GM18511 (cell line): ENCODE measurements around the gene MINK1.
A peak's percentile ranks its signal among the peaks of the same experiment; 100 is the strongest.

Experiments used
- ATAC-seq: cut with Tn5 transposase; IDR thresholded peaks from one replicate; pipeline ENCODE4 v1.9.1; 2021; ENCODE audit warnings: mild to moderate bottlenecking, moderate library complexity; ENCODE audit not compliant: unreplicated experiment

Gene MINK1

GRCh38 chr17:4833178-4833940 is at the start of gene MINK1:
MINK1 (plus strand) TSS chr17:4833340; CDS start chr17:4833584, 244 bp downstream.
- peak; percentile 93 for ATAC-seq

- no peak for ATAC-seq
Observed at GRCh38 chr17:4785311-4786105, 47.6 kb upstream of the MINK1 start.

DNA sequence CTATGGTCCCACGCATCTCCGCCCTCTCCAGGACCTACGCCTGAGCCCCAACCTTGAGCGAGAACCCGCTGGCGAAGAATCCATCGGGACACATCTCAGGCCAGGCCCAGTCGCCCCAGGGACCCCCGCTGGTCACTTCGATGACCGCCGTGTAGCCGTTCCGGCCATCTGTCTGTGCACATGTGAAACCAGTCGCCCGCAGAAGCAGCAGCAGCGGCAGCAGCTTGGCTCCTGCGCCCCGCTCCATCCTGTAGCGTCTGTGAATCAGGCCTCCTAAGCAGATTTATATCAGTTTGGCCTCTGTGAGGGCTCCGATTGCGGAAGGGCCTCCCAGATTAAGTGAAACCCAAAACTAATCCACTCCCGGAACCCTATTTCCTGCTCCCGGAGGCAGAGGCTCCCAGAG is 47.0 kb upstream of the MINK1 start, which contains the start of gene VMO1:
TSS of gene VMO1 (minus strand) at position 259 of the 406 bp plus-strand sequence. CDS start at position 247, 12 bp downstream.
- ATAC-seq = no peak

- no peak for ATAC-seq
Observed at GRCh38 chr17:4786516-4786915, 46.6 kb upstream of the MINK1 start.

- ATAC-seq = no peak
Observed at GRCh38 chr17:4788159-4788806, 44.9 kb upstream of the MINK1 start.

DNA sequence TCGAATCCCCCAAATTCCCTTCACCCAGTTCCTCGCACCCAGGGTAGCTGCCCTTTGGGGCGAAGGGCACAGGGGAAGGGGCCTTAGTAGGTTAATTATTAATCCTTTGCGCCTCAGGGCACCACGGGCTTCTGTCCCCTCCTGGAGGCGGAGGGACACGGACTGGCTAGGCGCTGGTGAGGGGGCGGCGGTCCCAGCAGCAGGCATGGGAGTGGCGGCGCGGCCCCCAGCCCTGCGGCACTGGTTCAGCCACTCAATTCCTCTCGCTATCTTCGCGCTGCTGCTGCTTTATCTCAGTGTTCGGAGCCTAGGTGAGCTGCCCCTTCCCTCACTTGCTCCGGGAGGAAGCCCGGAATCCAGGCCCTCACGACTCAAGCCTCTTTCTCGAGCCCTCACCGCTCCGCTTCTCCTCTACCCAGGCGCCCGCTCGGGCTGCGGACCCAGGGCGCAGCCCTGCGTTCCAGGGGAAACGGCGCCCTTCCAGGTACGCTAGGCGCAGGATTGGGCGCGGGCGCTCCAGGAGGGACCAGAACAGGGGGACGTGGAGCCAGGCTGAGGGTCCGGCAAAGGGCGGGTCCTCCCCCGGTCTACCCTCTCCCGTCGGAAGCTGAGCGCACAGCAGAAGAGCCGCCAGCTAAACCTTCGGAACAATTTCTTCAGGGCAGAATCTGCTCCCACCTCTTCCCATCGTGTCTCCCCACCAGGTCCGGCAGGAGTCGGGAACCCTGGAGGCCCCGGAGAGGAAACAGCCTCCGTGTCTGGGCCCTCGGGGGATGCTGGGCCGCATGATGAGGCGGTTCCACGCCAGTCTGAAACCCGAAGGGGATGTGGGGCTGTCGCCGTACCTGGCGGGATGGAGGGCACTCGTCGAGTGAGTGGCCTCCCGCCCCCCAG is 44.1 kb upstream of the MINK1 start, which contains the start of gene GLTPD2:
TSS of gene GLTPD2 (plus strand) at position 158 of the 894 bp plus-strand sequence. CDS start at position 206, 48 bp downstream.
- no peak for ATAC-seq

GRCh38 chr17:4789701-4789950 is 43.5 kb upstream of the MINK1 start:
- peak; percentile 41 for ATAC-seq

DNA sequence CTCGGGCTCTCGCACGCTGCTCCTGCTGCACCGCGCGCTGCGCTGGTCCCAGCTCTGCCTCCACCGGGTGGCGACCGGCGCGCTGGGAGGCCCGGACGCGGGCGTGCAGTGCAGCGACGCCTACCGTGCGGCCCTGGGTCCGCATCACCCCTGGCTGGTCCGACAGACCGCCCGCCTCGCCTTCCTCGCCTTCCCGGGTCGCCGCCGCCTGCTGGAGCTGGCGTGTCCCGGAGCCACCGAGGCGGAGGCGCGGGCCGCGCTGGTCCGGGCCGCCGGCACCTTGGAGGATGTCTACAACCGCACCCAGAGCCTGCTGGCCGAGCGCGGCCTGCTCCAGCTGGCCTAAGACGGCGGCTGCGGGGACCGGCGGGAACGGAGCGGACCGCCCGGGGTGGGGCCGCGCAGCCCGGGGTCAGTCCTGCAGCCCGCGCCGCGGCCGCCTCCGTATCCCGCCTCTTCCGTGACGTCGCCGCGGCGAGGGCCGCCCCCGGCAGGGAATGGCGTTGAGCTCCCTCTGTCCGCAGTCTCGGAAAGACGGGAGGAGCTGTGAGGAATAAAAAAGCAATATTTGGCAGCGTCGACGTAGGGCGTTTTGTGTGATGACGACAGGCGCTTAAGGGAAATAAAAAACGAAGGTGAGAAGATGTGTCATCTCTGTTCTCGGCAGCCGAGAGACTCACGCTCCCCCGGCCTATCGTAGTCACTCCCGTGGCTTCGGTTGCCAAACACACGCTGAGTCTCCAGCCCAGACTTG is 43.0 kb upstream of the MINK1 start:
- peak; percentile 84 for ATAC-seq

- ATAC-seq = no peak
Observed at GRCh38 chr17:4790705-4791088, 42.4 kb upstream of the MINK1 start.

DNA sequence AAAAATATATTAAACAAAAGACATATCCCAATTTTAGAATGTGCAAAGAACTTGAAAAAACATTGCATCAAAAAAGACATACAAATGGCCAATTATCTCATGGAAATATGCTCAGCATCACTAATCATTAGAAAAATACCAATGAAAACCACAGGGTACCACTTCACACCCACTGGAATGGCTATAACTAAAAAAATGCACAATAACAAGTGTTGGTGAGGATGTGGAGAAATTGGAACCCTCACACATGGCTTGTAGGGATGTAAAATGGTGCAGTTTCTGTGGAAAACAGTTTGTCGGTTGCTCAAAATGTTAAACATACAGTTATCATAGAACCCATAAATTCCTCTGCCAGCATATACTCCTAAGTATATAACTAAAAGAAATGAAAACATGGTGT is 38.0 kb upstream of the MINK1 start:
- ATAC-seq = no peak

- ATAC-seq = no peak
Observed at GRCh38 chr17:4796552-4796920, 36.6 kb upstream of the MINK1 start.

DNA sequence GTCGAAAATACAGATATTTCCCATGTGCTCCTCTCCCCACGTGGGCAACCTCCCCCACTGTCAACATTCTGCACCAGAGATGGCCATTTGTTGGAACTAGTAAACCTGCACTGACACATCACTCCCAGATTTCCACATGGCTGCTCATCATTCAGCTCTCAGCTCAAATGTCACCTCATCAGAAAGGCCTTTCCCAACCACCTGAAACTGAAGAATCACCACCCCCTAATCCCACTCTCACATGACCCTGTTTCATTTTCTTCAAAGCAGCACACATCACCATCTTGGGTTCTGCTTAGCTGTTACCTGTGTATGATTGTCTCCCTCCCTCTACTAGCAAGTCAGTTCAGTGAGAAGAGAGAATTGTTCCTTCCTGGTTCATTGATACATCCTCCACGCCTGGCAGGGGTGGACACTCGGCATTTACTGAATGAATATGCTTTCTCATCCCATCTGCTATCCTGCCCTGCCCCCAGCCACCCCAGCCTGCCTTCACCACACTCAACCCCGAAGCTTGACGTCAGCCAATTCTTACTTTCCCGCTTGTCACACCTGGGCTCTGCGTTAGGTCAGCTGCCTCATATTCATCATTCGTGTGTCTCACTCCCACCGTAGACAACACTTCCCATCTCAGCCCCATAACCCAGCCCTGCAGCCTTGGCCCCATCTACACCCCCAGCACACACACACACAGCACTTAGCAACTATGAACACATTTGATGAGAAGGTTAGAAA is 32.5 kb upstream of the MINK1 start:
- no peak for ATAC-seq

GRCh38 chr17:4802228-4802627 is 30.9 kb upstream of the MINK1 start, which contains the start of gene C17orf114:
C17orf114 (minus strand) TSS chr17:4802328.
- no peak for ATAC-seq

- no peak for ATAC-seq
Observed at GRCh38 chr17:4806456-4806776, 26.7 kb upstream of the MINK1 start.

- ATAC-seq = peak; percentile 96
Observed at GRCh38 chr17:4806777-4807604, 26.1 kb upstream of the MINK1 start, which contains the start of gene PLD2. PLD2 (plus strand) TSS chr17:4807152; CDS start chr17:4807773, 621 bp downstream.

DNA sequence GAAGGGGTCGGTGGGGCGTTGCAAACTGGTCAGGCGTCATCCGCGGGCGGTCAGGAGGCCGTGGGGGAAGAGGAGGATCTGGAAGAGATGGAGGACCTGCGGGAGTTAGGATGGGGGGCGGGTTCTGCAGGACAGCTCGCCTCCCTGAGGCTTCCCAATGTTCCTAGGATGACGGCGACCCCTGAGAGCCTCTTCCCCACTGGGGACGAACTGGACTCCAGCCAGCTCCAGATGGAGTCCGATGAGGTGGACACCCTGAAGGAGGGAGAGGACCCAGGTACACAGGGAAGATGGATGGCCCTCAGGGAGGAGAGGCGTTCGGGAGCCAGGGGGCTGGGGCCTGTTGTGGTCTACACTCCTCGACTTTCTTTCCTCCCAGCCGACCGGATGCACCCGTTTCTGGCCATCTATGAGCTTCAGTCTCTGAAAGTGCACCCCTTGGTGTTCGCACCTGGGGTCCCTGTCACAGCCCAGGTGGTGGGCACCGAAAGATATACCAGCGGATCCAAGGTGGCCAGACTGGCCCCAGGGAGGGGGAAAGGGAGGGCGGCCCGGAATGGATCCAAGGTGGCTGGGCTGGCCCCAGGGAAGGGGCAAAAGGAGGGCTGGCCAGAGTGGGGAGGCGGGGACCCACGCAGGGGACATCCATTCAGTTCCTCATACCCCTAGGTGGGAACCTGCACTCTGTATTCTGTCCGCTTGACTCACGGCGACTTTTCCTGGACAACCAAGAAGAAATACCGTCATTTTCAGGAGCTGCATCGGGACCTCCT is 25.3 kb upstream of the MINK1 start:
- ATAC-seq = no peak

DNA sequence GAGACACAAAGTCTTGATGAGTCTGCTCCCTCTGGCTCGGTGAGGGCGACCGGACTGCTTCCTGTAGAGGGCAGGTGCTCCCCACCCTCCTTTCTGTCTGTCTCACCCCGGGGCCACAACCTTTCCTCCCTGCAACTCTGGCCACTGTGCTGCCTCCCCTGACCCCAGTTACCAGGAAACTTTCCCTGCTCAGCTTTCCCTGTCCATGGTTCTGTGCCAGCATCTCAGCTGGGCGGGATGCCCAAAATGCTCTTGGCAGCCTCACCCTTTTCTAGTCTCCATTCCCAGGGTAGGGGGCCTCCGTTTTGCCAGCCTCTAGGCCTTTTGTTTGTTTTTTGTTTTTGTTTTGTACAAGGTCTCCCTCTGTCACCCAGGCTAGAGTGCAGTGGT is 24.8 kb upstream of the MINK1 start:
- no peak for ATAC-seq
